Activated B cell treated with CpG ODN at 0.5 μM for 24 hours (primary cell): ENCODE results near the gene HMOX2. TPM values are rescaled to one million over a fixed set of nuclear protein-coding genes. Genes with fewer than 3 reads are reported as not detected.
A peak's percentile ranks its signal among the peaks of the same experiment; 100 is the strongest.

Experiments used
- ATAC-seq: fragments of 200-7000 bp; cut with Tn5 transposase; one replicate; pipeline ENCODE4 v1.10.0; 2021; ENCODE audit warnings: low read depth, mild to moderate bottlenecking, moderate library complexity
- CTCF ChIA-PET: fragments of 350-600 bp; sonication (Branson Sonifier 250); formaldehyde crosslinking; loops from one replicate; lab custom pipeline; 2021; ENCODE audit warnings: antibody characterized with exemption; lab: Charles Lee
- POLR2A ChIA-PET: fragments of 350-600 bp; sonication (Branson Sonifier 250); formaldehyde crosslinking; loops from one replicate; lab custom pipeline; 2021; ENCODE audit warnings: antibody characterized with exemption; lab: Charles Lee
- DNase-seq: peaks from one replicate; pipeline ENCODE4 v3.0.0; 2022
- H3K27ac Mint-ChIP-seq: one replicate; pipeline ENCODE4 v1.8.0; 2020; ENCODE audit warnings: mixed read lengths
- H3K27me3 Mint-ChIP-seq: one replicate; pipeline ENCODE4 v1.8.0; 2021; ENCODE audit warnings: mixed read lengths
- H3K36me3 Mint-ChIP-seq: one replicate; pipeline ENCODE4 v1.8.0; 2021; ENCODE audit warnings: low read depth, mixed read lengths
- H3K4me1 Mint-ChIP-seq: one replicate; pipeline ENCODE4 v1.8.0; 2021; ENCODE audit warnings: mixed read lengths
- H3K4me3 Mint-ChIP-seq: one replicate; pipeline ENCODE4 v1.8.0; 2020; ENCODE audit warnings: mild to moderate bottlenecking, mixed read lengths
- H3K9me3 Mint-ChIP-seq: one replicate; pipeline ENCODE4 v1.8.0; 2020; ENCODE audit warnings: mixed read lengths
- CTCF ChIP-seq: fragments of 200-600 bp; IDR thresholded peaks from one replicate; pipeline ENCODE4 v1.8.0; 2022; ENCODE audit warnings: antibody characterized with exemption, mild to moderate bottlenecking
- intact Hi-C: fragments of 100-400 bp; cut with micrococcal nuclease; formaldehyde crosslinking; loops from one replicate; pipeline ENCODE4 v1.15.1; 2024
- total RNA-seq: library from RNA; stranded (reverse); gene quantifications from 2 replicates; pipeline ENCODE4 v1.2.3, GENCODE V29; 2022

The HMOX2 gene
- total RNA-seq, 1 donor from 2014 or later, result 32.1 TPM

GRCh38 chr16:4537376-4538343, 61.5 kb downstream of the HMOX2 start:
- intact Hi-C loops, result loop anchor here (1.0 to 2.0 kb wide), 5 partner anchors 31 to 197 kb away; partner anchors contain the start of genes ANKS3, DNAAF8, DNAJA3 and HMOX2
- peaks cover 4% of the 10 kb centered on the region for H3K36me3 Mint-ChIP-seq
- POLR2A ChIA-PET, result interaction anchor here (0.5 to 2.8 kb wide), 10 partner anchors 8 to 310 kb away, joined by 3 to 21 read pairs (median 4); partner anchors contain the start of gene HMOX2
- peaks cover 6% of the 10 kb centered on the region for H3K9me3 Mint-ChIP-seq
- CTCF ChIA-PET, result interaction anchor here (1.3 to 2.1 kb wide), 2 partner anchors 30 to 33 kb away, joined by 8 read pairs; no protein-coding TSS in a partner anchor
- peaks cover 15% of the 10 kb centered on the region for H3K4me1 Mint-ChIP-seq
- H3K4me3 Mint-ChIP-seq, result peak overlapping the region; percentile 75
- H3K27me3 Mint-ChIP-seq, result peaks cover 1% of the 10 kb centered on the region
- DNase-seq (peak; percentile 27), ATAC-seq (peak; percentile 53)
- peak overlapping the region; percentile 16 for H3K27ac Mint-ChIP-seq
- no peak for TF ChIP-seq CTCF

- Mint-ChIP-seq H3K9me3 (peaks cover 6% of the 10 kb centered on the region), H3K4me1 (peaks cover 15% of the 10 kb centered on the region), H3K27ac (peak within 1 kb of the TSS; percentile 73), H3K4me3 (peak within 1 kb of the TSS; percentile 76), H3K27me3 (peaks cover 1% of the 10 kb centered on the region), H3K36me3 (no peaks in the 10 kb centered on the region)
- intact Hi-C loops, result loop anchor here (1.0 to 2.0 kb wide), 5 partner anchors 32 to 196 kb away; partner anchors contain the start of genes ANKS3, DNAAF8, DNAJA3 and HMOX2
- ATAC-seq (peak; percentile 91), DNase-seq (peak; percentile 89)
- ChIA-PET POLR2A (interaction anchor here (0.6 to 2.8 kb wide), 13 partner anchors 9 to 309 kb away, joined by 3 to 21 read pairs (median 4); partner anchors contain the start of genes ANKS3, DNAAF8, HMOX2 and NMRAL1), CTCF (interaction anchor here (0.8 to 1.3 kb wide), 3 partner anchors 10 to 78 kb away, joined by 3 to 8 read pairs (median 3); no protein-coding TSS in a partner anchor)
- no peak for TF ChIP-seq CTCF
Observed at GRCh38 chr16:4538350-4539235, 62.4 kb downstream of the HMOX2 start, which contains the start of gene CDIP1. Gene CDIP1 (minus strand): TSS chr16:4538773. CDS start chr16:4514130, 24,643 bp downstream.

GRCh38 chr16:4539716-4540284, 63.6 kb downstream of the HMOX2 start:
- TF ChIP-seq CTCF, result no peak
- intact Hi-C loops, result loop anchor here (2.0 kb wide), 2 partner anchors 75 to 115 kb away; partner anchors contain the start of genes DNAJA3 and UBALD1
- DNase-seq (no peak), ATAC-seq (no peak)
- Mint-ChIP-seq H3K27me3 (peaks cover 1% of the 10 kb centered on the region), H3K9me3 (peaks cover 6% of the 10 kb centered on the region), H3K36me3 (no peaks in the 10 kb centered on the region), H3K4me1 (peaks cover 15% of the 10 kb centered on the region), H3K27ac (no peak overlapping the region), H3K4me3 (no peak overlapping the region)
- CTCF ChIA-PET, result interaction anchor here (0.6 to 1.1 kb wide), 2 partner anchors 77 to 1013 kb away, joined by 3 read pairs; no protein-coding TSS in a partner anchor
- POLR2A ChIA-PET, result interaction anchor here (1.8 to 2.8 kb wide), 3 partner anchors 35 to 77 kb away, joined by 13 to 21 read pairs (median 13); partner anchors contain the start of gene HMOX2

GRCh38 chr16:4544473-4544872, 68.3 kb downstream of the HMOX2 start:
- no peak for DNase-seq
- TF ChIP-seq CTCF, result no peak
- Mint-ChIP-seq H3K9me3 (peaks cover 6% of the 10 kb centered on the region), H3K27me3 (peaks cover 1% of the 10 kb centered on the region), H3K4me1 (peaks cover 4% of the 10 kb centered on the region), H3K4me3 (no peak overlapping the region), H3K36me3 (no peaks in the 10 kb centered on the region), H3K27ac (no peak overlapping the region)
- intact Hi-C loops, result no loop called here
- ATAC-seq, result no peak
- ChIA-PET CTCF (interaction anchor here (11.4 kb wide), 1 partner anchor 37 kb away, joined by 116 read pairs; no protein-coding TSS in a partner anchor), POLR2A (no interaction called here)
